ENCODE results near the gene HIF3A.

DNA sequence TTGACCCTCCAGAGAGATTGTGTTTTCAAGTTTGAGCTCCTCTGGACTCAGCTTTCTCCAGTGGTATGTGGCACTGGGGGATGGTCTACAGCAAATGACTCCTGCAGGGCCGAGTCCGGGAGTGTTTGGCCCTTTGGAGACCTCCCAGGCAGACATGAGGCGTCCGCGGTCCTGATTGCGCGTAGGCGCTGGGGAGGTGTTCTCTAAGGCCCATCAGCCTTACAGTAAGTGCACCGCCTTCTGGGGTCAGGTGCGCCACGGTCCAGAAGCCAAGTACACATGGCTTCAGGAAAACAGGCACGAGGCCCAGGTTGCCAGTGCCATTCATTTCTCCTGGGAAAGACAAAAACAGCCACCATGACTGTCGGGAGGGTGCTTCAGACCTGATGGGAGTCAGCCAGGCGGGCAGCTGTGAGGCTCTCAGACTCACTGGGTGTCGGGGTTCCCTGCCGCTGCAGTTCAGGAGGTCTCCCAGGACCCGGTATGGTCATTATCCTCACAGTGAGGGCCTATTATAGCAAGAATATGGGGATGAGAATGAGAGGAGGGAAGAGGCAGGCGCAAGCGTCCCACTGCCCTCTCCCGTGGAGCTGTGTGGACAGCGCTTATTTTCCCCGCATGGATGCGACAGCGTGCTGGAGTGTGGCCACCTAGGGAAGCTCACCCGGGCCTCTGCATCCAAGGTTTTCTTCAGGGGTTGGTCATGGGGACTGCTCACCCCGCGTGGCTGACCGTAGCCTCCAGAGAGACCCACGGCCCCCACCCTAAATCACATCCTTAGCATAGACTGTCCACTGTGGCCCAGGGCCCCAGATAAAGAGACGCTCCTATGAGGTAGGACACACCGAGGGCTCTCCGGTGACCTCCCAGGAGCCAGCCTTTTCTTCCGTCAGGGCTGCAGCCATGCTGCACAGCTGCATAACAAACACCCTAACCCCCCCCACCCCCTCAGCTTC, 94.7 kb downstream of the HIF3A start:
- TF ChIP-seq CTCF (IDR thresholded peaks at IDR 0.05) (no peak), POLR2AphosphoS5 (IDR thresholded peaks at IDR 0.05; ENCODE audit: insufficient read depth in 1 of 2, low read depth in 1 of 2) (no peak)
